A549 (cell line): ENCODE results near the gene KANSL1. TPM values are rescaled to one million over a fixed set of nuclear protein-coding genes. Genes with fewer than 3 reads are reported as not detected.

Experiments used
- ATAC-seq, 2 experiments: fragments of 200-7000 bp in 1 of 2; fragments of >200 bp in 1 of 2; cut with Nextera tagmentation in 1 of 2; cut with Tn5 transposase in 1 of 2; 3 replicates each; pipeline versions ENCODE4 v1.8.0 to v1.9.1; 2018 to 2020; ENCODE audit warnings: mild to moderate bottlenecking in 1 of 2, moderate library complexity in 1 of 2
- CTCF ChIA-PET: fragments of 300-600 bp; sonication (Branson Sonifier 250); formaldehyde crosslinking; extraction: SDS; loops from one replicate; lab custom pipeline; 2021; ENCODE audit warnings: antibody characterized with exemption, inconsistent platforms; lab: Yijun Ruan, JAX
- POLR2A ChIA-PET: fragments of 350-600 bp; formaldehyde crosslinking; extraction: SDS; loops from one replicate; lab custom pipeline; 2021; ENCODE audit warnings: antibody characterized with exemption, inconsistent platforms; lab: Yijun Ruan, JAX
- DNase-seq, 2 experiments: peaks; one replicate each; pipeline versions ENCODE4 v3.0.0 to v3.0.0-alpha.2; 2011 to 2016; ENCODE audit warnings: low read depth in 1 of 2, low spot score in 1 of 2
- FAIRE-seq: peaks from 2 replicates; lab custom pipeline; 2011; peaks lifted over from hg19 to GRCh38; lab: Jason Lieb, UNC
- H3K27ac ChIP-seq, 2 experiments: fragments of >200 bp; sonication (Bioruptor Twin); formaldehyde crosslinking; 3 replicates each; pipeline ENCODE4 v1.5.1; 2016 to 2017
- H3K4me1 ChIP-seq: fragments of >200 bp; sonication (Bioruptor Twin); formaldehyde crosslinking; 3 replicates; pipeline ENCODE4 v1.6.1; 2016
- H3K4me2 ChIP-seq: fragments of >200 bp; sonication (Bioruptor Twin); formaldehyde crosslinking; 3 replicates; pipeline ENCODE4 v1.6.1; 2016
- H3K4me3 ChIP-seq: fragments of >200 bp; sonication (Bioruptor Twin); formaldehyde crosslinking; 3 replicates; pipeline ENCODE4 v1.5.1; 2016
- H3K9me3 ChIP-seq: fragments of >200 bp; sonication (Bioruptor Twin); formaldehyde crosslinking; 3 replicates; pipeline ENCODE4 v1.6.1; 2016
- CBX8 ChIP-seq: fragments of 200-600 bp; sonication (generic); IDR thresholded peaks from 2 replicates; pipeline ENCODE4 v1.6.1; 2016
- CEBPB ChIP-seq, 2 experiments: fragments of >200 bp in 1 of 2; sonication (Bioruptor Twin) in 1 of 2; formaldehyde crosslinking in 1 of 2; IDR thresholded peaks; 2 replicates each; pipeline ENCODE4 v1.6.1; 2012 to 2016
- CHD2 ChIP-seq: fragments of 150-350 bp; IDR thresholded peaks from 2 replicates; pipeline ENCODE4 v1.6.1; 2014; ENCODE audit warnings: low read length; ENCODE audit not compliant: partially characterized antibody
- CHD4 ChIP-seq: fragments of 200-600 bp; sonication (generic); IDR thresholded peaks from 2 replicates; pipeline ENCODE4 v1.6.1; 2016; ENCODE audit warnings: antibody characterized with exemption, mild to moderate bottlenecking, borderline replicate concordance
- EHF ChIP-seq: fragments of 250-450 bp; sonication (Bioruptor Pico); IDR thresholded peaks from 2 replicates; pipeline ENCODE4 v1.5.0; 2020; ENCODE audit warnings: mild to moderate bottlenecking
- EHMT2 ChIP-seq: fragments of 200-600 bp; sonication (generic); IDR thresholded peaks from 2 replicates; pipeline ENCODE4 v1.6.1; 2016; ENCODE audit warnings: antibody characterized with exemption, low read depth, mild to moderate bottlenecking, moderate library complexity
- EP300 ChIP-seq, 2 experiments: fragments of >200 bp; sonication (Bioruptor Twin); formaldehyde crosslinking; IDR thresholded peaks; 2 replicates in 1 of 2; 3 replicates in 1 of 2; pipeline ENCODE4 v1.6.1; 2016 to 2017
- ESRRA ChIP-seq: fragments of 150-350 bp; IDR thresholded peaks from 2 replicates; pipeline ENCODE4 v1.6.1; 2014; ENCODE audit warnings: mild to moderate bottlenecking, low read length, borderline replicate concordance
- FOSL2 ChIP-seq, 2 experiments: fragments of 450-650 bp in 1 of 2; fragments of >200 bp in 1 of 2; sonication (Bioruptor Twin) in 1 of 2; formaldehyde crosslinking; IDR thresholded peaks; 2 replicates each; pipeline versions ENCODE4 v1.5.0 to v1.6.1; 2016 to 2020; ENCODE audit warnings: mild to moderate bottlenecking in 1 of 2, moderate library complexity in 1 of 2
- FOXS1 ChIP-seq: fragments of 250-450 bp; sonication (Bioruptor Pico); IDR thresholded peaks from 2 replicates; pipeline ENCODE4 v1.5.0; 2020; ENCODE audit warnings: mild to moderate bottlenecking, moderate library complexity
- HOXB13 ChIP-seq: fragments of 250-450 bp; sonication (Bioruptor Pico); IDR thresholded peaks from 2 replicates; pipeline ENCODE4 v1.5.0; 2020; ENCODE audit warnings: low read depth, mild to moderate bottlenecking, moderate library complexity
- JUN ChIP-seq, 2 experiments: fragments of >200 bp; sonication (Bioruptor Twin); formaldehyde crosslinking; IDR thresholded peaks; 2 replicates in 1 of 2; 3 replicates in 1 of 2; pipeline ENCODE4 v1.6.1; 2016 to 2017
- KDM1A ChIP-seq: fragments of 200-600 bp; sonication (generic); IDR thresholded peaks from 2 replicates; pipeline ENCODE4 v1.6.1; 2016; ENCODE audit warnings: low read depth, mild to moderate bottlenecking
- MAFK ChIP-seq: fragments of 450-650 bp; IDR thresholded peaks from 2 replicates; pipeline ENCODE4 v1.6.1; 2014; ENCODE audit not compliant: partially characterized antibody
- MAZ ChIP-seq: fragments of 150-350 bp; IDR thresholded peaks from 2 replicates; pipeline ENCODE4 v1.6.1; 2014; ENCODE audit warnings: antibody characterized with exemption, low read depth, low read length, borderline replicate concordance
- PHF8 ChIP-seq: fragments of 200-600 bp; sonication (generic); IDR thresholded peaks from 2 replicates; pipeline ENCODE4 v1.6.1; 2016; ENCODE audit warnings: low read depth, mild to moderate bottlenecking, antibody characterized with exemption, moderate library complexity, borderline replicate concordance
- POLR2AphosphoS2 ChIP-seq: conservative IDR thresholded peaks from 2 replicates; pipeline ENCODE4 v1.6.1; 2012; ENCODE audit warnings: low read length, improper control_type of control experiment, inconsistent platforms
- RCOR1 ChIP-seq: fragments of 150-350 bp; IDR thresholded peaks from 2 replicates; pipeline ENCODE4 v1.6.1; 2014; ENCODE audit warnings: antibody characterized with exemption, low read length, low read depth
- RFX5 ChIP-seq: fragments of 450-650 bp; IDR thresholded peaks from 2 replicates; pipeline ENCODE4 v1.7.1; 2014; ENCODE audit warnings: antibody characterized with exemption, mild to moderate bottlenecking, moderate library complexity
- TP53 ChIP-seq: fragments of 250-450 bp; sonication (Bioruptor Pico); IDR thresholded peaks from 2 replicates; pipeline ENCODE4 v1.5.0; 2021; ENCODE audit warnings: mild to moderate bottlenecking, moderate library complexity
- WGBS: methylation state at CpG from one replicate; pipeline ENCODE4 v1.1.6; 2017; ENCODE audit errors: missing lambda C conversion rate; 5-methylcytosine and 5-hydroxymethylcytosine counted together
- polyA plus RNA-seq, 4 experiments: library from polyadenylated mRNA; depleted of rRNA in 3 of 4; stranded (reverse); fragments of >200 nt; fragmentation: RNase III in 1 of 4; extraction: RNeasy Plus Mini Kit Qiagen cat#74134 plus additional on column Dnase treatment in 1 of 4; gene quantifications; 2 replicates in 3 of 4; 3 replicates in 1 of 4; pipeline ENCODE4 v1.2.3, GENCODE V29; 2011 to 2017
- TF ChIP-seq, protein P1 (sequence below): fragments of >200 bp; sonication (Bioruptor Twin); formaldehyde crosslinking; IDR thresholded peaks from 3 replicates; pipeline ENCODE4 v1.5.1; 2016
- TF ChIP-seq, protein P2 (sequence below): fragments of 250-450 bp; sonication (Bioruptor Pico); IDR thresholded peaks from 2 replicates; pipeline ENCODE4 v1.5.0; 2020; ENCODE audit warnings: low read depth, mild to moderate bottlenecking, moderate library complexity
- TF ChIP-seq, protein P3 (sequence below): fragments of 150-350 bp; IDR thresholded peaks from 2 replicates; pipeline ENCODE4 v1.6.1; 2014; ENCODE audit warnings: low read depth, mild to moderate bottlenecking, low read length
- TF ChIP-seq, protein P4 (sequence below): fragments of 200-600 bp; sonication (generic); IDR thresholded peaks from 2 replicates; pipeline ENCODE4 v1.6.1; 2016; ENCODE audit warnings: antibody characterized with exemption, mild to moderate bottlenecking, moderate library complexity
- TF ChIP-seq, protein P5 (sequence below): fragments of 450-650 bp; IDR thresholded peaks from 2 replicates; pipeline ENCODE4 v1.6.1; 2014; ENCODE audit warnings: antibody characterized with exemption
- TF ChIP-seq, protein P6 (sequence below): IDR thresholded peaks from 2 replicates; pipeline ENCODE4 v1.6.1; 2012

Gene KANSL1
- polyA plus RNA-seq, 2 of the 4 experiments (the other 2 are of a cell fraction): 22.6 to 27.9 TPM

DNA sequence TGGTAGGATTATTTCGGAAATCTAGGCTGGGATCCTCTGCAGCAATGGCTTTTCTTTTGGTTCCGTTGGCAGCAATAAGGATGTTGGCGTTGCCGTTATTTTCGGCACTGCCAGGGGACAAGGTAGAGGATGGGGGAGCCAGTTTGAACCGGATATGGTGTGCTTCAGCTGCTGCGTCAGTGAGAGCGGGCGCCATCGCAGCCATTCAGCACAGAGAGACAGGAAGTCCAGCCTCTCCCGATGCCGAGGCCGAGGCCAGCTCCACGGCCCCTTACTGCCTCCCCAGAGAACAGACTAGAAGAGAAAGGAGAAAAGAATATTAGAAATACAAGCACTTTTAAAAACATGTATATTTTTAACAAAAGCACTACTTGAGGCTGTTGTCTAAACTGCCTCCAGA is 21.3 kb downstream of the KANSL1 start:
- Histone ChIP-seq H3K4me1 (peaks cover 52% of the 10 kb centered on the region), H3K9me3 (no peaks in the 10 kb centered on the region), H3K4me2 (no peak overlapping the region), H3K4me3 (no peak overlapping the region), H3K27ac (no peak overlapping the region)
- CTCF ChIA-PET: interaction anchor here (1.2 to 19.7 kb wide), 11 partner anchors 9 to 170 kb away, joined by 3 to 205 read pairs (median 8); partner anchors contain the start of gene KANSL1
- DNase-seq: no peak
- ATAC-seq: no peak
- 94% methylated on average over 14 of the region's 14 CpGs for WGBS
- no peak for FAIRE-seq
- TF ChIP-seq TP53 (CRISPR knock-in tag) (no peak), FOXS1 (CRISPR knock-in tag) (no peak), EHF (no peak), CHD2 (no peak), RFX5 (no peak), CBX8 (no peak), HOXB13 (CRISPR knock-in tag) (no peak), ESRRA (no peak), CEBPB (IDR thresholded peaks at IDR 0.05) (no peak), PHF8 (no peak)
- TF ChIP-seq, protein P1, sequence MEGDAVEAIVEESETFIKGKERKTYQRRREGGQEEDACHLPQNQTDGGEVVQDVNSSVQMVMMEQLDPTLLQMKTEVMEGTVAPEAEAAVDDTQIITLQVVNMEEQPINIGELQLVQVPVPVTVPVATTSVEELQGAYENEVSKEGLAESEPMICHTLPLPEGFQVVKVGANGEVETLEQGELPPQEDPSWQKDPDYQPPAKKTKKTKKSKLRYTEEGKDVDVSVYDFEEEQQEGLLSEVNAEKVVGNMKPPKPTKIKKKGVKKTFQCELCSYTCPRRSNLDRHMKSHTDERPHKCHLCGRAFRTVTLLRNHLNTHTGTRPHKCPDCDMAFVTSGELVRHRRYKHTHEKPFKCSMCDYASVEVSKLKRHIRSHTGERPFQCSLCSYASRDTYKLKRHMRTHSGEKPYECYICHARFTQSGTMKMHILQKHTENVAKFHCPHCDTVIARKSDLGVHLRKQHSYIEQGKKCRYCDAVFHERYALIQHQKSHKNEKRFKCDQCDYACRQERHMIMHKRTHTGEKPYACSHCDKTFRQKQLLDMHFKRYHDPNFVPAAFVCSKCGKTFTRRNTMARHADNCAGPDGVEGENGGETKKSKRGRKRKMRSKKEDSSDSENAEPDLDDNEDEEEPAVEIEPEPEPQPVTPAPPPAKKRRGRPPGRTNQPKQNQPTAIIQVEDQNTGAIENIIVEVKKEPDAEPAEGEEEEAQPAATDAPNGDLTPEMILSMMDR: no peak
- TF ChIP-seq, protein P2, sequence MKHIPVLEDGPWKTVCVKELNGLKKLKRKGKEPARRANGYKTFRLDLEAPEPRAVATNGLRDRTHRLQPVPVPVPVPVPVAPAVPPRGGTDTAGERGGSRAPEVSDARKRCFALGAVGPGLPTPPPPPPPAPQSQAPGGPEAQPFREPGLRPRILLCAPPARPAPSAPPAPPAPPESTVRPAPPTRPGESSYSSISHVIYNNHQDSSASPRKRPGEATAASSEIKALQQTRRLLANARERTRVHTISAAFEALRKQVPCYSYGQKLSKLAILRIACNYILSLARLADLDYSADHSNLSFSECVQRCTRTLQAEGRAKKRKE (CRISPR knock-in tag): no peak
- POLR2A ChIA-PET: interaction anchor here (1.2 kb wide), 1 partner anchor 21 kb away, joined by 4 read pairs; the partner anchor contains the start of gene KANSL1

DNA sequence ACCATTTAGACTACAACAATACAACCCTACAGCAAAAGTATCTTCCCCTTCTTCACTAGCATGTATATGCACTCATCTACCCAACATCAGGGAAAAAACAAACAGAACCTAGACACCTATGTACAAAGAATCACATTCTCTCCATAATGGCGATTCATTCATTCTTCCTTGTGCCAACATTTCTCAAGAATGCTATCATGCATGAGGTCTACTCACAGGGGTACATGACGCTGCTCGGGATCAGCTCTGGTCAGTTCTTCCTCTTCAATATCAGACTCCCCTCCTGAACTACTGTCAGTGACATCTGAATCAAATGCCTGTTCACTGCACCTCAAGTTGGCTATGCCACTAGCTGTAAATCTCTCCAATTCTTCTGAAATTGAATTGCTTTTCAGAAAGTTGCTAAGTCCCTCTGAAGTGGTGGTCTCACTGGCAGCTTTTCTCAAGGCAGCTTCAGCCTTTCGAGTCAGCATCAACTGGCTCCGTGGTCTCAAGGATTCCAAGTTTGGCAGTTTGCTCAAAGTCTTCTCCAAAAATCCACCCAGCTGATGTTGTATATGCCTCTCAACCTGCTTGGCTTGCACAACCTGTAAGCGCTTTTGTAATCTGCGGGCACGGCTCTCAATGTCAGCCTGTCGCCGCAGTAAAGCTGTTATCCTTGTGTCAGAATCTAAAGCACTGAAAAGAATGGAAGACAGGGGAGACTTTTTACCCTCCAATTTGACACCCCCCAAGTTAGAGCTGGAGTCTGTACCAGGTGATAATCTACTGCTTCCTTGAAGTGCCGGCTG is 22.4 kb downstream of the KANSL1 start:
- FAIRE-seq (no peak), ATAC-seq (peak; percentile 7 to 17; a peak in 1 of 6 replicates), DNase-seq (no peak)
- ChIA-PET CTCF (interaction anchor here (1.2 to 19.7 kb wide), 9 partner anchors 10 to 169 kb away, joined by 3 to 205 read pairs (median 7); partner anchors contain the start of gene KANSL1), POLR2A (no interaction called here)
- no peak overlapping the region for H3K4me3 ChIP-seq
- TF ChIP-seq, protein P3, sequence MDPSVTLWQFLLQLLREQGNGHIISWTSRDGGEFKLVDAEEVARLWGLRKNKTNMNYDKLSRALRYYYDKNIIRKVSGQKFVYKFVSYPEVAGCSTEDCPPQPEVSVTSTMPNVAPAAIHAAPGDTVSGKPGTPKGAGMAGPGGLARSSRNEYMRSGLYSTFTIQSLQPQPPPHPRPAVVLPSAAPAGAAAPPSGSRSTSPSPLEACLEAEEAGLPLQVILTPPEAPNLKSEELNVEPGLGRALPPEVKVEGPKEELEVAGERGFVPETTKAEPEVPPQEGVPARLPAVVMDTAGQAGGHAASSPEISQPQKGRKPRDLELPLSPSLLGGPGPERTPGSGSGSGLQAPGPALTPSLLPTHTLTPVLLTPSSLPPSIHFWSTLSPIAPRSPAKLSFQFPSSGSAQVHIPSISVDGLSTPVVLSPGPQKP: no peak
- TF ChIP-seq JUN (IDR thresholded peaks at IDR 0.05) (no peak), POLR2AphosphoS2 (no peak), EHF (no peak), TP53 (CRISPR knock-in tag) (no peak), MAFK (no peak), FOXS1 (CRISPR knock-in tag) (no peak), RCOR1 (no peak), KDM1A (no peak), MAZ (no peak), CHD4 (no peak), FOSL2 (IDR thresholded peaks at IDR 0.05) (no peak), FOSL2 (CRISPR knock-in tag; IDR thresholded peaks at IDR 0.05) (no peak), EHMT2 (no peak), EP300 (IDR thresholded peaks at IDR 0.05) (no peak)
- TF ChIP-seq, protein P4, sequence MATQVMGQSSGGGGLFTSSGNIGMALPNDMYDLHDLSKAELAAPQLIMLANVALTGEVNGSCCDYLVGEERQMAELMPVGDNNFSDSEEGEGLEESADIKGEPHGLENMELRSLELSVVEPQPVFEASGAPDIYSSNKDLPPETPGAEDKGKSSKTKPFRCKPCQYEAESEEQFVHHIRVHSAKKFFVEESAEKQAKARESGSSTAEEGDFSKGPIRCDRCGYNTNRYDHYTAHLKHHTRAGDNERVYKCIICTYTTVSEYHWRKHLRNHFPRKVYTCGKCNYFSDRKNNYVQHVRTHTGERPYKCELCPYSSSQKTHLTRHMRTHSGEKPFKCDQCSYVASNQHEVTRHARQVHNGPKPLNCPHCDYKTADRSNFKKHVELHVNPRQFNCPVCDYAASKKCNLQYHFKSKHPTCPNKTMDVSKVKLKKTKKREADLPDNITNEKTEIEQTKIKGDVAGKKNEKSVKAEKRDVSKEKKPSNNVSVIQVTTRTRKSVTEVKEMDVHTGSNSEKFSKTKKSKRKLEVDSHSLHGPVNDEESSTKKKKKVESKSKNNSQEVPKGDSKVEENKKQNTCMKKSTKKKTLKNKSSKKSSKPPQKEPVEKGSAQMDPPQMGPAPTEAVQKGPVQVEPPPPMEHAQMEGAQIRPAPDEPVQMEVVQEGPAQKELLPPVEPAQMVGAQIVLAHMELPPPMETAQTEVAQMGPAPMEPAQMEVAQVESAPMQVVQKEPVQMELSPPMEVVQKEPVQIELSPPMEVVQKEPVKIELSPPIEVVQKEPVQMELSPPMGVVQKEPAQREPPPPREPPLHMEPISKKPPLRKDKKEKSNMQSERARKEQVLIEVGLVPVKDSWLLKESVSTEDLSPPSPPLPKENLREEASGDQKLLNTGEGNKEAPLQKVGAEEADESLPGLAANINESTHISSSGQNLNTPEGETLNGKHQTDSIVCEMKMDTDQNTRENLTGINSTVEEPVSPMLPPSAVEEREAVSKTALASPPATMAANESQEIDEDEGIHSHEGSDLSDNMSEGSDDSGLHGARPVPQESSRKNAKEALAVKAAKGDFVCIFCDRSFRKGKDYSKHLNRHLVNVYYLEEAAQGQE: no peak
- TF ChIP-seq, protein P5, sequence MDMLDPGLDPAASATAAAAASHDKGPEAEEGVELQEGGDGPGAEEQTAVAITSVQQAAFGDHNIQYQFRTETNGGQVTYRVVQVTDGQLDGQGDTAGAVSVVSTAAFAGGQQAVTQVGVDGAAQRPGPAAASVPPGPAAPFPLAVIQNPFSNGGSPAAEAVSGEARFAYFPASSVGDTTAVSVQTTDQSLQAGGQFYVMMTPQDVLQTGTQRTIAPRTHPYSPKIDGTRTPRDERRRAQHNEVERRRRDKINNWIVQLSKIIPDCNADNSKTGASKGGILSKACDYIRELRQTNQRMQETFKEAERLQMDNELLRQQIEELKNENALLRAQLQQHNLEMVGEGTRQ: no peak
- TF ChIP-seq, protein P6, sequence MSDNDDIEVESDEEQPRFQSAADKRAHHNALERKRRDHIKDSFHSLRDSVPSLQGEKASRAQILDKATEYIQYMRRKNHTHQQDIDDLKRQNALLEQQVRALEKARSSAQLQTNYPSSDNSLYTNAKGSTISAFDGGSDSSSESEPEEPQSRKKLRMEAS: no peak
- TF ChIP-seq, protein P2 (CRISPR knock-in tag): no peak
- no peak overlapping the region for H3K4me2 ChIP-seq
- peaks cover 49% of the 10 kb centered on the region for H3K4me1 ChIP-seq
- H3K27ac ChIP-seq: no peak overlapping the region
- 89% methylated on average over 11 of the region's 11 CpGs for WGBS
- no peaks in the 10 kb centered on the region for H3K9me3 ChIP-seq
